ENCODE measurements around the gene WIPF2.

Gene WIPF2, protein sequence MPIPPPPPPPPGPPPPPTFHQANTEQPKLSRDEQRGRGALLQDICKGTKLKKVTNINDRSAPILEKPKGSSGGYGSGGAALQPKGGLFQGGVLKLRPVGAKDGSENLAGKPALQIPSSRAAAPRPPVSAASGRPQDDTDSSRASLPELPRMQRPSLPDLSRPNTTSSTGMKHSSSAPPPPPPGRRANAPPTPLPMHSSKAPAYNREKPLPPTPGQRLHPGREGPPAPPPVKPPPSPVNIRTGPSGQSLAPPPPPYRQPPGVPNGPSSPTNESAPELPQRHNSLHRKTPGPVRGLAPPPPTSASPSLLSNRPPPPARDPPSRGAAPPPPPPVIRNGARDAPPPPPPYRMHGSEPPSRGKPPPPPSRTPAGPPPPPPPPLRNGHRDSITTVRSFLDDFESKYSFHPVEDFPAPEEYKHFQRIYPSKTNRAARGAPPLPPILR

DNA sequence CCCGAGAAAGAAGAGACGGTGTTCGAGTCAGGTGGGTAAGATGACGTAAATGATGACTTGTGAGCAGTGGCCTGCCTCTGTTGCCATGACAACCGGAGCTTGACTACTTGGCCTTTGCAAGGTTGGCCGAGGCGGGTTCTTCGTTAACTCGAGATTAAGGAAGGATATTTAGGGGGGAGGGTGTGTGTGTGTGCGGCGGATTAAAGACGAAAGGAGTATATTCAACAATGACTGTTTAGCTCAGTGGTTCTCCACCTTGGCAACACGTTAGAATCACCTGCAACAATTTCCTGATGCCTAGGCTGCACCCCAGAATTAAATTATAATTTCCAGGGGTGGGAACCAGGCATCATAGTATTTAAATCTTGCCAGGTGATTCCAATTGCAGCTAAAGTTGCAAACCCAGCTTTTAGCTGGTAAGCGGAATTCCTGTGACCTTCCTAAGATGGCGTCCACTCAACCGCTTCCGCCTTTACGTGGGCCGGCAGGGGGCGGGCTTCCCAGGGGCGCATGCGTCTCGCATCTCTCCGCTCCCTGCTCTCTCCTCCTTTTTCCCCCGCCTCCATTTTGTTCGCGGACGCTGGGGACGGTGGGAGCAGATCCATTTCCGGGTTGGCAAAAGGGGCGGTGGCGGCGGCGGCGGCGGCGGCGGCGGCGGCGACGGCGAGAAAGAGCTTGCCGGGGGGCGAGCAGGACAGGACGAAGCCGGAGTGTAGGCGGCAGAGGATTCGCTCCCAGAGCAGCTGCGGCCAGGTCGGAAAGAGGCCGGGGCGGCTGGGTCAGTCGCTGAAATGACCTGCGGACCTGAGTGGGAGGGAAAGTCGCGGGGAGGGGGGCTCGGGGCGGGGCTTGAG, at the start of gene WIPF2:
Gene WIPF2, plus strand, starts transcription at position 565 of the 854 bp plus-strand sequence. CDS start 37,156 bp downstream, outside the sequence.
- DNase-seq: peak; percentile 99

DNA sequence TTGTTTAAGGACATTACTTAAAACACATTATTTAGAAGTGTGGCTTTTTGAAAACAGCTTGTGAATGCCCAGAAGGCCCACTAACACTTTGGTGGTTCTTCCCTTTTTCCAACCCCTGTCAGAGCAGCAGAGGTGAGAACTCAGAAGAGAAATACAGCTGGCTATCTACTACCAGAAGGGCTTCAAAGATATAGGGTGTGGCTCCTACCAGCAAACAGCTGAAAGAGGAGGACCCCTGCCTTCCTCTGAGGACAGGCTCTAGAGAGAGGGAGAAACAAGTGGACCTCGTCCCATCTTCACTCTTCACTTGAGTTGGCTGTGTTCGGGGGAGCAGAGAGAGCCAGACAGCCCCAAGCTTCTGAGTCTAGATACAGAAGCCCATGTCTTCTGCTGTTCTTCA, 48.8 kb upstream of the WIPF2 start:
- DNase-seq: no peak

DNA sequence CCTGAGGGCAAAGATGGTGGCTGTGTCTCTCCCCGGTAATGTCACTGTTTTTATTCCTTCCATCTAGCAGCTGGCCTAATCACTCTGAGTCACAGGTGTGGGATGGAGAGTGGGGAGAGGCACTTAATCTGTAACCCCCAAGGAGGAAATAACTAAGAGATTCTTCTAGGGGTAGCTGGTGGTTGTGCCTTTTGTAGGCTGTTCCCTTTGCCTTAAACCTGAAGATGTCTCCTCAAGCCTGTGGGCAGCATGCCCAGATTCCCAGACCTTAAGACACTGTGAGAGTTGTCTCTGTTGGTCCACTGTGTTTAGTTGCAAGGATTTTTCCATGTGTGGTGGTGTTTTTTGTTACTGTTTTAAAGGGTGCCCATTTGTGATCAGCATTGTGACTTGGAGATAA, 47.4 kb upstream of the WIPF2 start:
- no peak for DNase-seq

DNA sequence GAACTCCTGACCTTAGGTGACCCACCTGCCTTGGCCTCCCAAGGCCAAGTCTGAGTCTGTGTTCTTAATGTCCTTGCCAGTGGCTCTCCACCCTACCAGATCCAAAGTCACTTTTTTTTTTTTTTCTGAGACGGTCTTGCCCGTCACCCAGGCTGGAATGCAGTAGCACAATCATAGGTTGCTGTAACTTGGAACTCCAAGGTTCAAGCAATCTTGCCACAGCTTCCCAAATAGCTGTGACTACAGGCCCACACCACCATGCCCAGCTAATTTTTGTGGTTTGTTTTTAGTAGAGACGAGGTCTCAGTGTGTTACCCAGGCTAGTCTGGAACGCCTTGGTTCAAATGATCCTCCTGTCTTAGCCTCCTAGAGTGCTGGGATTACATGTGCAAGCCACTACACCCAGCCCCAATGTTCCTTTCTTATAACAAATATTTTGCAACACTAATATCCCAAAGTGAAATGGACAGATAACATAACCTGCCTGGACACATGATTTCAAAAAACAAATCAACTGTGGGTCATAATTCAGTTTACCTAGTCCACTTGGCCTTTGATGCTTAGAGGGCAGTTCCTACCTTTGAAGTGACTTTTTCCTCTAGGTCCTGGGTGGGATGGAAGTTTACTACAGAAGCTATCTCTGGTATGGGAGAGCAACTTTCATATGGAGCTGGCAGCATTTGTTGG, 45.9 kb upstream of the WIPF2 start:
- no peak for DNase-seq

DNA sequence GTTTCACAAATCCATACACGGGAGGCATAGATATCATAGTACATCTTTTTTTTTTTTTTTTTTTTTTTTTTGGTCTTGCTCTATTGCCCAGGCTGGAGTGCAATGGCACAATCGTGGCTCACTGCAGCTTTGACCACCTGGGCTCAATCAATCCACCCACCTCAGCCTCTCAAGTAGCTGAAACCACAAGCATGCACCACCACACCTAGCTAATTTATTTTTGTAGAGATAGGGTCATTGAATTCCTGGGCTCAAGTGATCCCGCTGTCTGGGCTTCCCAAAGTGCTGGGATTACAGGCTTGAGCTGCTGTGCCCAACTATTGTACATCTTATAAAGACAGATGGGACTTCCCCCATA, 45.3 kb upstream of the WIPF2 start:
- no peak for DNase-seq

DNA sequence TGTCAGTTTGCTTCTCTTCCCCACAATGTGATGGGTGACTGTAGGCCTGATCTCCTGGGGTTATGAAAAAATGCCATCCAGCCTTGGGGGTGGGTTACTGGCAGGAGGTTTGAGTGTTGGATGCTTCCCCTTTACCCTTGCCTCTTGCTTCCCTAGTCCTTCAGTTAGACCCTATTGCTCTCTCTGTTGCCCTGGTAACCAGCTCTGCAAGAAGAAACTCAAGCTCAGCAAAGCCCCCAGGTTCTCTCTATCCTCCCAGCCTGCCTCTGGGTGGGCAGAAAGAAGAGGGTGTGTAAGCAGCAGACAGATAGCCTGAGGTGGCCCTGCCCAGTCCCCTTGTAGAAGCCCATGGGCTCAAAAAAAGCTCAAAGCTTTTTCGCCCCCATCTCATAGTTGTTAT, 44.6 kb upstream of the WIPF2 start:
- DNase-seq: no peak

DNA sequence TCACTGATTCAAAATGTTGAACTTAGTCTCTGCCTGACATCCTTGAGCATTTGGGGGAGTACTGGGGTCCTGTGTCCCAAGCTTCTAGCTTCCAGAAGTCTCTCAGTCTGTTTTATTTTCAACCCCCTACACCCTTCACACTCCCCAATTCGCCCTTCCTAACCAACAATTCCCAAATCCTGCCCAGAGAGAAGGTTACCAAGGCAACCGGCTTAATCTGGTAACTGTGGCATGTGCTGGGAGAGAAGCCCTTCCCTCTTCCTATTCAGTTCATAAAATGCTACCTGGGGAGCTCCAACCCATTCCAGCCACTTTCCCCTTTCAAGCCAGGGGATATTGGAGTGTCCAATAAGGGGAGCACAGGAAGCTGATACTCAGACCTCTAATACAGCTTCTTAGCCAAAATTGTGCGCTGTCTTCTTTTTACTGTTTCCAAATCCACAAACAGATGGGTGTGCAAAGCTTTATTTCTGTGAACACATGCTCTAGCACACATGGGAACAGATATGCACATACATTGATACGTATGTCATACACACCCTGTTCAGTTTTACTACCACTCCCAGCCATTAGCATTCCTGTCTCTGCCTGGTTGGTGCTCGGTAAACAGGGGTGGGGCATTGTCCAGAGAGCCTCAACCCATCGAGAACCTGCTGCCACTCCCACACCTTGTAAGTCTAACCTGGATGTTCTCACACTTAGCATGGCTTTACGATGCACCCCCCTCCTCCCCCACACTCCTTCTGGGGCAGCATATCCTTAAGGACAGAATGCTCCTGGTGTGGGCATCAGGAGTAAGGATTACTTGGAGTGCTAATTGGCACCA, 43.0 kb upstream of the WIPF2 start:
- DNase-seq: no peak

DNA sequence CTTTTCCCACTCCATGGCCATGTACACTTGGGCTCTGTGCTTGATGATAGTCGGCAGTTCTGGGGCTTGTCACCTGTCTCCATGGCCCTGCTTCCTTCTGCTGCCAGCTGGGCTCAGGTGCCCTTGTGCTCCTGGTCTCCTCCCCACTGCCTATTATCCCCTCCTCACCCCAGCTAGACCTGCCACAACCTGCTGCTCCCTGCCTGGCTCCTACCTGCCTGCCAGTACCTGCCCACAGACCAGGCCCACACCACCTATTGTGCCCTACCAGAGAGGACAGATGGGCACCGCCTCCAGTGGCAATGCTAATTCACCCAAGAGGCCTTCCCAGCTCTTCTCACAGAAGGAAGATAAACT, 42.4 kb upstream of the WIPF2 start:
- no peak for DNase-seq

DNA sequence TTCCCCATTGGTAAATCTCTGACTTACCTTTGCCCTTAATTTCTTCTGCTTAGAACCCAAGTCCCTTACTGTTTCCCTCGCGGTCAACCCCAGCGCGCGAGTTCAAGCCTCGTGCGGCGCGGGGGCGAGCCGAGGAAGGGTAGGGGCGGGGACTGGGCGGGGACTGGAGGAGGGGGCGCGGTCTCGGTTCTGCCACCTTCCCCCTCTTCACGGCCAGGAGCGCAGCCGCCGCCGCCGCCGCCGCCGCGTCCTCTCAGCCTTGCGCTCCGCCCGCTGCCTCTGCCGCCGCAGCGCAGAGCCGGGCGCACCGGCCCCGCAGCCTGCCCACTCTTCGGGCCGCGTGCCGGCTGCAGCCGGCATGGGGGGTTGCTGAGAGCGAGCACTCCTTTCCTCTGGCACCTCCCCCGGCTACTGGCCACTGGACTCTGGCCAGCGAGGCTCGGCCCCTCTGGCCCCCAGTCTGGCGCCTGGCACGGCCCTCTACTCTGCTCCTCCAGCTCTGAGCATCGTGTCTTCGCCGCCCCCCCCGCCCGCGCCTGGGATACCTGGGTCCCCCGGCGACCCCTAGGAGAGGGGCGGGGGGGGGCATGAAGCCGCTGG, 41.7 kb upstream of the WIPF2 start, which contains the start of gene RAPGEFL1:
Gene RAPGEFL1, plus strand, starts transcription at position 196 of the 600 bp plus-strand sequence. Its CDS starts 392 bp downstream, at position 588.
- peak; percentile 90 for DNase-seq

DNA sequence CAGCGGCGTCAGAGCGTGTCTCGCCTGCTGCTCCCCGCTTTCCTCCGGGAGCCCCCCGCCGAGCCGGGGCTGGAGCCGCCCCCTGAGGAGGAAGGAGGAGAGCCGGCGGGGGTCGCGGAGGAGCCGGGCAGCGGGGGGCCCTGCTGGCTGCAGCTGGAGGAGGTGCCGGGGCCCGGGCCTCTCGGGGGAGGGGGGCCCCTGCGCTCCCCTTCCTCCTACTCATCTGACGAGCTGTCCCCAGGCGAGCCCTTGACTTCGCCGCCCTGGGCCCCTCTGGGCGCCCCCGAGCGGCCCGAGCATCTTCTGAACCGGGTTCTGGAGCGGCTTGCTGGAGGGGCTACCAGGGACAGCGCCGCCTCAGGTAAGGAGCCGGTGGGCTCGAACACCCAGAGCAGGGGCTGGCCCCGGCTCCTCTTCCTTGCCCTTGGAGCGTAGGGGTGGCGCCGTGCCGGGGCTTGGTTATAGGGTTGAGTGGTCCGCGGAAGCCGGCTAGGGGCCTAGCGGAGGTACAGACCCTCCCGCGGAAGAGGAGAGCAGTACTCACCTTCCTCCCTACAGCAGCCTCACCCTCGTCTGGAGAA, 41.0 kb upstream of the WIPF2 start:
- no peak for DNase-seq

DNA sequence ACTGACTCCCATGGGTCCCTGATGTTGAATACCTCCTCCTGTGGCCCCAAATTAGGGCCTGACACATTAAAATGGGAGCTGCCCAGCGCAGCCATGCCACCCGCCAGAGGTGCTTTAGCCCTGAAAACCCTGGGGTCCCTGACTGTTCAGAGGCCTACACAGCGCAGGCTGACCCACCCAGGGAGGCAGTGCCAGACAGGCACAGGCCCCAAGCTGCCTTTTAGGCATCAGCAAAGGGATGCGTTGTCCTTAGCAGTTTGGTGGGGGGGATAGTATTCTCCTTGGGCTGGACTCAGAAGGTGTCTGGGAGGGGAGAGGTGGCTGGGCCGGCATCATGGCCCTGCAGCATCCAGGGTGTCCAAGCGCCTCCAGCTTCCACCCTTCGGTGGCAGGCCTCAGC, 40.4 kb upstream of the WIPF2 start:
- no peak for DNase-seq

DNA sequence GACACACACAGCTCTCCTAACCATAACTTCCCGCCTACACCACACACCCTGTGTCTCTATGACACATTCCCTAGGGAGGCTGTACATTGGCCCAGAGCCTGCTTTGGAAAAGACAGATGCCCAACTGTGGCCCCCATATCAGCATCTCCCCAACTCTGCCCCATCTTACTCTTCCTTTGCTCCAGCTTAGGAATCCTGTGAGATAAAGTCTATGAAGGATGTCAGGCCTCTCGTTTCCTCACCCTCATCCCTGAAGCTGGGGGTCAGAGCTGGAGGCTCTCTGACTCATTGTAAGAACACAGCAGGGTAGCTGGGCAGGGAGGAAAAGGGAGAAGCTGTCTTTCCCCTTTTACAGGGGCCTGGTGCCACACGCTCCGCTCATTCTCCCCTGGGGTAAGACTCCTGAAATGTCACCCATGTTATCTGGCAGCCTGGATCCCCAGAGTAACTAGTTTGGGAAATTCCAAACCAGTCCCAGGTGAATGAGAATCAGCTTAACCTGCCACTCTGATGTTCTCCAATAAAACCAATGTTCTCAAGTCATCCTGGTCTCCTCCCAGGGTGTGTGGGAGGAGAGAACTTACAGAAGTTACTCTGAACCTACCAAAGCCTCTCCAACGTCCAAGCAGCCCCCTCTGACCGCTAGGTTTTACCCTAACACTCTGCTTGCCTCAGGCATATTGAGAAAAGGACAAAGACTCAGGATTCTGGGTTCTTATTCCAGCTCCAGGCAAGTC, 39.0 kb upstream of the WIPF2 start:
- DNase-seq: no peak

DNA sequence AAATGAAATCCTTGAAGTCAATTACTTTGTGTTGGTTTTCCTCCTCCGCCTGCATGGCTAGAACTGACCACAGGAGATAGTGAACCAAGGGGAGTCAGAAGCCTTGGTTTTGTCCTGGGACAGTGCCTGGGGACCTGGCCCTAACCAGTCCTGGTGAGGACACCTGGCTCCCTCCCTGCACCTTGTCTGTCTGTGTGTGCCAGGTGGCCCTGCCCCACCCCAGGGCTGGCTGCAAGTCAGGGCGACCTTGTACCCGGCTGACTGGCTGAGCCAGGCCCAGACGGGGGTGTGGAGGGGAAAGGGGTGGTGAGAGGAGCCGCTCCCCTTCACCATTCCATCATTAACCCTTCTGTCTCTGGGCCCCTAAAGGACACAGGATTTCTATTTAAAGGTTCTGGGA, 38.4 kb upstream of the WIPF2 start:
- no peak for DNase-seq

DNA sequence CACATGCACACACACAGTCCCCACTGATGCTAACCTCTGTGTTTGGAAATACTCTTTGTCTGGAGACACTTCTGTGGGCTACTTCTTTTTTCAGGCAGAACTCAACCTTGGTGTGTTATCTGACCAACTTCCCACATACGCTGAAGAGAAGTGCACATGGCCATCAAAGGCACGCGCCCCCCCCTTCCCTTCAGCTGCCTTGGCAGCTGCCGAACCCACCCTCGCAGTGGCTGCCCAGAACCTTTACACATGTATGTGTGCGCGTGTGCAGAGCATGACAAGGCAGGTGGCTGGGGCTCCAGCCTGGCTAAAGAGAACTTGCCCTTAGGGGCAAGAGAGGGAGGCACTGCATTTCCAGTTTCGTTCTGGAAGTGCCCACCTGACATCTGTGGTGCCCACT, 37.9 kb upstream of the WIPF2 start:
- DNase-seq: no peak

DNA sequence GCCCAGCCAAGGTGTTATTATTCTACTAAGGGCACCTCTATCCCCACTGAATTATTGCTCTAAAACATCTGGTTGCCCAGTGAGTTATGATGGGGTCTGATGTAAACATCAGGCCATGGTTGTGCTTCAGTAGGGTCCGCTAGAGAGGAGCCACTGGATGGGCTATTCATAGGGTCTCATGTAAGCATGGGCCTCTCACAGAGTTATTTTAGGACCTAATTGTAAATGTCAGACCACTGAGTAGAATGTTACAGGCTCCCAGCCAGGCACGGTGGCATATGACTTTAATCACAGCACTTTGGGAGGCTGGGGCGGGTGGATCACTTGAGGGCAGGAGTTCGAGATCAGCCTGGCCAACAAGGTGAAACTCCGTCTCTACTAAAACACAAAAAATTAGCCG, 36.5 kb upstream of the WIPF2 start:
- DNase-seq: no peak

DNA sequence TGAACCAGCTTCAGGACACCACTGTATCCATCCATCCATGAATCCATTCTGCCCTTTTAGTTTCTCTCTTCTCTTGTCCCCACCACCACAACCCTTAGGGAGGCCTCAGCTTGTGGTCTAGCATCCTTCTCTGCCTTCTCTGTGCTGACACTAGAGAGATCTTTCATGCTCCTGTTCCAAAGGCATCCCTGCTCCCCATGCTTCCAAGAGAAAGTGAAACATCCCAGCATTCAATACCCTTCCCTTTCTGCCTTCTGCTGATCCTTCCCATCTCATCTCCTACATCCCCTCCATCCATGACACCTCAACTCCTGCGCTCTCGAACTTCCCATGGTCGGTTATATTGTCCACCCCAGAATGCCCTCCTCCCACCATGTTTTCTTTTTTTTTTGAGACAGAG, 31.9 kb upstream of the WIPF2 start:
- no peak for DNase-seq

DNA sequence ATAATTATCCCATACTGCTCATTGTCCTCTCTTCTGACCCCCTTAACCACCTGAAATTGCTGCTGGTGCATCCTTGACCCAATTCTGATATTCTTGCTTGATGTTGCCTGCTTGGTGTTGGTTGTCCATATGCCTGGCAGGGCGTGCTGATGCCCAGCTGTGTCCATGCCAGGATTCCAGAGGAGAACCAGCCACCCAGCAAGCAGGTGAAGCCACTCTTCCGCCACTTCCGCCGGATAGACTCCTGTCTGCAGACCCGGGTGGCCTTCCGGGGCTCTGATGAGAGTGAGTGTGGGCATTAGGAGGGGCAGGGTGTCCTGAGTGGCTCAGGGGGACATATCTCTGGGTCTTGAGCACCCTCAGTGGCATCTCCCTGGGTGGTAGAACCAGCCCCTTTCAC, 30.4 kb upstream of the WIPF2 start:
- no peak for DNase-seq

DNA sequence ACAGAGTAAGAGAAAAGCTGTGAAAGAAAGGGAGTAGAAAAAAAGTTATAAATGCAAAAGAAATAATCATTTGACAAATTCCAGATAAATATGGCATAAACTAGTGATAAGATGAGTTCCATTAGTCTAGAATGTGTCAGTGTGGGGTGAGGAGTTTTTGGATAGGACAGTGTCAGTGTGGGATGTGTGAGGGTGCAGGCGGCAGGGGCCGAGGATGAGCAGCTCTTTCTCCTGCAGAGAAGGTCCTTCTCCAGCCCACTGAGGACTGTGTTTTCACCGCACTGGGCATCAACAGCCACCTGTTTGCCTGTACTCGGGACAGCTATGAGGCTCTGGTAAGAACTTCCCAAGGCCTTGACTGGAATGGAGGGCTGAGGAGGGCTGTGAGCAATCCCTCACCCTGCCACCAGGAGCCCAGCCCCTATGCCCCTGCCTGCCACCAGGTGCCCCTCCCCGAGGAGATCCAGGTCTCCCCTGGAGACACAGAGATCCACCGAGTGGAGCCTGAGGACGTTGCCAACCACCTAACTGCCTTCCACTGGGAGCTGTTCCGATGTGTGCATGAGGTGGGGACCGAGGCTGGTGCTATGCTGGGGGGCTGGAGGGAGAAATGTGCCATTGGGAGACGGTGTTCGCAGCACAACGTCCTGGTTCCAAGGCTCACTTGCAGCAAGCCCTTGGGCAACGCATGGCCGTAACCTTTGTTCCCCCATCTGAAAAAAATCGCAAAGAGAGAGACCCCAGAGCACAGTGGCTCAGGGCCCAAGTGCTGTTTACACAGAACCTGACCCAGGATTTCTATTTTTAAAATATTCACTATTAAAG, 28.7 kb upstream of the WIPF2 start:
- DNase-seq: peak; percentile 43

DNA sequence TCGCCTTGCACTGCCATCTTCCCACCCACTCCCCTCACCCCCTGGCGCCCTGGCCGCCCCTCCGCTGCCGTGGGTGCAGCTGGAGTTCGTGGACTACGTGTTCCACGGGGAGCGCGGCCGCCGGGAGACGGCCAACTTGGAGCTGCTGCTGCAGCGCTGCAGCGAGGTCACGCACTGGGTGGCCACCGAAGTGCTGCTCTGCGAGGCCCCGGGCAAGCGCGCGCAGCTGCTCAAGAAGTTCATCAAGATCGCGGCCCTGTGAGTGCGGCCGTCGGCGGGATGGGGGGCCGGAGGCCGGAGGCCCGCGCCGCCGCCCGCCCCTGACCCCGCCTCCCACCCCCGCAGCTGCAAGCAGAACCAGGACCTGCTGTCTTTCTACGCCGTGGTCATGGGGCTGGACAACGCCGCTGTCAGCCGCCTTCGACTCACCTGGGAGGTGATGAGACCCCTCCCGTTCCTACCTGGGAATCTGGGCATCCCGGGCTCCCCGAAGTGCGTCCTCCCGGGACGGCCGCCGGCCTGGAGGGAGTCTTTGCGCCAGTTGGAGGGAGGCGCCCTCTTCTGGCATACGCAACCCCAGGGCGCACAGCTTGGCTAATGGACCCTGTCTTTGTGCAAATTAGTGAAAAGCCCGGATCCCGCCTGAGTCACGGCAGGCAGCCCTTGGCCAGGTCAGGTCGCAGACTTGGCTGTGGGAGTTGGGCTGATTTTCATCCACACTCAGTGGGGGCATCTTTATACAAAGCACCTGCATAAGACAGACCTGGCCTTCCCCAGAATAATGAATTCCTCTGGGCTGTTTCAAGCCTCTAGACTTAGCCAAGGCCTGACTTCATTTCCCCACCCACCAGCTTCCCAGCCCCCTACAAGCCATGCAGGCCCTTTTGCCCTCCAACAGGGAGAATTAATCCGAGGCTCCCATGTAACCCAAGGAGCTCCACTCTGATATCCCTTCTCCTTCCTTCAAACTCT, 27.6 kb upstream of the WIPF2 start:
- peak; percentile 81 for DNase-seq

All from stimulated activated CD8-positive, alpha-beta memory T cell treated with anti-CD3 and anti-CD28 coated beads, Interleukin-4, amount 100 ng/mL, for 48 hours (primary cell).